NCI-H82 (cell line): Measurements from ENCODE around the gene LHX6.

Experiments used
- DNase-seq: peaks from one replicate; lab custom pipeline; 2025; lab: John Stamatoyannopoulos, UW

LHX6 gene

GRCh38 chr9:122216138-122216797 is 12.5 kb downstream of the LHX6 start:
- no peak for DNase-seq

DNA sequence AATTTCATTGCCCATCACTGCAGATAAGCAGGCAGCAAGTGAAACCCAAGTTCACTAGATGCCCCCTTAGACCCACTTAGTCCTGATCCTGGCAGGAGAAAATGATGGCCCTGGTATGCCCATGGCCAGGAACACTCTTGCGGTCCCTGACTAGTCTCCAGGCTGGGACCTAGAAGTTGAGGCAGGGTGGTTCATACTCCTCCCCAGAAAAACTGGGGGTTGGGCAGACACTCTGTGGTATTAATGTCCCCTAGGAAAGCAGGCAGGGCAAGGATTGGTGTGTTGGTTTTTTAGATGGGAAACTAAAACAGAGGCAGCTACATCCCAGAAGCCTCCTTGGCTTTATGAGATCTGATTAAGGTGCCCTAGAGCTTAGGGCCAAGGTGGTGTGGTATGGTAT is 13.1 kb downstream of the LHX6 start:
- DNase-seq, result no peak

DNA sequence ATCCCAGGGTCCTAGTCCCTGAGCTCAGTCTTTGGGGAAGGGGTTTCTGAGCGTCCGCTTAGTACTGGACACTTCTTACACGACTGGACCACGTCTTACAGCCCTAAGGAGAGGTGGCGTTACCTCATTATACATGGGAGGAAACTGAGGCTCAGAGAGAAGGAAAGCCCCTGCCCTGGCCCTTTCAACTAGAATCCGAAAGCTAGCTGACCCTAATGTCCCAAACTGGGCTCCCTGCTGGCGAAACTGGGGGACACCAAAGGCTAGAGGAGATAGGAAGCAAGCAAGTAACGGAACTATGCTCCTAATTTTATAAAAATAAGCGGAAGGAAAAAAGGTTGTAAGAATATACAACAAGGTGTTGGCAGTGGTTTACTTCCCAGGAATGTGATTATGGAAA is 14.2 kb downstream of the LHX6 start:
- no peak for DNase-seq

DNA sequence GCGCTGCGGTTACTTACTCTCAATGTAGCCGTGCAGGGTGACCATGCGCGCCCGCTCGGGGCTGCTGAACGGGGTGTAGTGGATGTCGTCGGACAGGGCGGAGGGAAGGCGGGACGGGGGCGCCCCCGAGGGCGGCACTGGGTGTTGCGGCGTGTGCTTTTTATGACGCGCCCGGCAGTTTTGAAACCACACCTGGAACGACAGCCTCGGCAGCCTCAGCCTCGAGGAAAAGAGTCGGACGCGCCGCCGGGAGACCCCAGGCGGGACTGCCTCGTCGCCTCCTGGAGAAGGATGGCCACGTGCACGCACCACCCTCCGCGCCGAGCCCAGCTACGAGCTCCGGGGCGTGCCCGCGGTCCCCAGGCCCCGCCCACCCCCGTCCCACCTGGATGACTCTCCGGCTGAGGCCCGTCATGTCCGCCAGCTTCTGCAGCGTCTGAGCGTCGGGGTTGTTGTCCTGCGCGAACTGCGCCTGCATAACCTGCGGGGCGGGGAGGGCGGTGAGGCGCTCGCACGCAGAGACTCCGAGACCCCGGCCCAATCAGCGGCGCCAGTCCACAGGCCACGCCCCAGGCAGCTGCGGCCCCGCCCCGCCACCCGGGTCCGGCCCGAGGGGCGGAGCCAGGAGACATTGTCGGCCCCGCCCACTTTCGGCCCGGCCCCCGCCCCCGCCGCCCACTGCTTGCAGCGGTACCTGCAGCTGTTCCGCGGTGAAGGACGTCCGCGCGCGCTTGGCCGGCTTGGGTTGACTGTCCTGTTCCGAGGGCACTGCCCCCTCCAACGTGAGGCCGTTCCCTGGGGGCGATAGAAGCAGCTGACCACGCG is 15.0 kb downstream of the LHX6 start:
- DNase-seq, result peak; percentile 78

GRCh38 chr9:122213102-122213588 is 15.6 kb downstream of the LHX6 start:
- DNase-seq, result no peak

- DNase-seq, result no peak
Observed at GRCh38 chr9:122212473-122213004, 16.2 kb downstream of the LHX6 start.

DNA sequence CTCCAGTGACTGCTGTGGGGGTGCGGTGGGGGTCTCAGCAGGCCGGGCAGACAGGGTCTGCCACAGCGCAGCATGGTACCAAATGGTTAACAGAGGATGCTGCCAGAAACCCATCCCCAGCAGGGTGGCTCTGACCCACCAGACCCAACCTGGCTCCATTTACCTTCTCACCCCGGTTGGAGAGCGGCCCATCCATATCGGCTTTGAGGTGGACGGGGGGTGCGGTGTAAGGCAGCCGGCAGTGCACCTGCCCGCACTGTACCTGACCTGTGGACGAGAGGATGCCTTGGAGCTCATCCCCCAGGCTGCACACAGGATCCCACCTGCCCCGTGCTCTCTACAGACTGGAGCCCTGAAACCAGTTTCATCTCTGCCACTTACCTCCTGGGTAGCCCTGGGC is 19.3 kb downstream of the LHX6 start:
- DNase-seq, result no peak

- no peak for DNase-seq
Observed at GRCh38 chr9:122207096-122207495, 21.7 kb downstream of the LHX6 start.

- no peak for DNase-seq
Observed at GRCh38 chr9:122206118-122207046, 22.4 kb downstream of the LHX6 start.

DNA sequence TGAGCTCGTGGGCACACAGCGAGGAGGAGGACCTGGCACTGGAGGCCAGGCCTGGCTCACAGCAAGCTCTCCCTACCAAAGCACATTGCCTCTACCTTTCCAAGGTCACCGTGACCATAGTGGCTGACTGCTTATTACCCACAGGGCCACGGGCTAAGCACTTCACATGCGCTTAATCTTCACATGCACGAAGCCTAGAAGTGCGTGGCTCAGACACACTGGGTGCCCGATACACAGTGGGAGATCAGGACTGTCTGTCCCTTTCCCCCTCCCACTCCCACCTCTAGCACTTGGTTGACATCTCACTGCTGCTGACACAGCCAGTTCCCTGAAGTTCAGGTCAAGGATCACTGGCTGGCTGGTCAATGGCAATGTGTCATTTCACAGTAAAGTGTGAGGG is 23.6 kb downstream of the LHX6 start:
- no peak for DNase-seq

DNA sequence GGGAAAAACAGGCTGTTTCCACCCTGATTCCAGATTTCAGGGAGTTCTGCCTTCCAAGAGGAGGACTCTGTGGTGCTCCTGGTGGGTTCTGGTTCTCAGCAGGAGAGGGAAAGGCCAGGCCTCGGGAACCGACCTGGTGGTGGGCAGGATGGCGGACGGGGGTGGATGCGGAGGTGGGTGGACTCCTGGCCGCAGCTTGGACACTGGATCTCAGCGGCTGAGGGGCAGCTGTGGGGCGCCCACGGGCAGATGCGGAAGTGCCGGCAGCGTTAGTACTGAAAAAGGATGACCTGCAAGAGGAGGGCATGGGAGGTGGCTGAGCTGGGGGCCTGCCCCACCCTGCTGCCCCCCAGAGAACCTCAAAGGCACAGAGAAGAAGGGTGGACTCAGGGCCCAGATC is 24.3 kb downstream of the LHX6 start:
- DNase-seq, result no peak

DNA sequence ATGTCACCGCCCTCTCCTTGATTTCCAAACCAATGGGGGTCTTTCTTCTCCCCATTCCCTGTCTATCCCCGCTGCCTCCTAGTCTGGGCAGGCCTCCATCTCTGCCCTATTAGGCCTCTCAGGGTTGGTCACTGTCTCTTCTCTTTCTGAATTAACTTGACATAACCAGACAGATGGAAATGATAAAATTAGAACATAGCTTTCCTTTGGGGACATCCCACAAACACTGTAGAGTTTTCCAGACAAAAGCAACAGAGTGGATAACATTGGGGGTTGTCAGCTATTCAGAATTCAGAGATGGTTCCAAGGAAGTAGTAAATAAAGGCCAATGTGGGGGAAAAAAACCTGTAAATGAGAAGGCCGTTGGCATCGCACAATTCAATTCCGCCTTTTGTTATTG is 24.7 kb downstream of the LHX6 start:
- no peak for DNase-seq

DNA sequence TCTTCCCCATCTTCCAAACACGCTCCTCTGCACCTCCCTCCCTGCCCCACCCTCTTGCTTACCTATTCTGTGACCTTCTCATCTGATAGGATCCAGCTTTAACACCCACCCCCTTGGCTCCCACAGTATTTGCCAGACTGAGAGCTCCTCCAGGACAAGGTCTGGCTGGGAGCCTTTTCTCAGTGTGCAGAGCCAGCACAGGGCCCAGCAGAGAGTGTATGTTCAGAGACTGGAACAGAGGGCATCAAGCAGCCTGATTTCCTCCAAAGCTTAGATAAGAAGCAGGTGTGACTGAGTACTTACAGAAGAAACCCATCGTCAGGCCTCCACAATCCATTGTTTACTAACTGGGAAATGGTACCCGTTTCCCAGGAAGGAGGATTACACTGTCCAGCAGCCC is 26.6 kb downstream of the LHX6 start:
- no peak for DNase-seq

- no peak for DNase-seq
Observed at GRCh38 chr9:122201641-122202040, 27.1 kb downstream of the LHX6 start.

- DNase-seq, result no peak
Observed at GRCh38 chr9:122200960-122201595, 27.7 kb downstream of the LHX6 start.

- no peak for DNase-seq
Observed at GRCh38 chr9:122197882-122198281, 30.9 kb downstream of the LHX6 start.

GRCh38 chr9:122197426-122197825 is 31.3 kb downstream of the LHX6 start:
- no peak for DNase-seq

GRCh38 chr9:122195875-122196274 is 32.9 kb downstream of the LHX6 start:
- no peak for DNase-seq

- no peak for DNase-seq
Observed at GRCh38 chr9:122193651-122194050, 35.1 kb downstream of the LHX6 start.

GRCh38 chr9:122192914-122193525 is 35.7 kb downstream of the LHX6 start:
- no peak for DNase-seq

GRCh38 chr9:122192261-122192875 is 36.4 kb downstream of the LHX6 start:
- no peak for DNase-seq
